HG02852 (cell line): ENCODE data around the gene RBFOX1.

Source experiments
- ATAC-seq: cut with Tn5 transposase; IDR thresholded peaks from one replicate; pipeline ENCODE4 v1.9.1; 2021; ENCODE audit warnings: mild to moderate bottlenecking, moderate library complexity; ENCODE audit not compliant: unreplicated experiment

RBFOX1 gene

GRCh38 chr16:7748522-7748921 is 415.9 kb downstream of the RBFOX1 start:
- ATAC-seq, result no peak

- no peak for ATAC-seq
Observed at GRCh38 chr16:7755347-7755882, 422.8 kb downstream of the RBFOX1 start.
